GM12878 (cell line): ENCODE measurements around the gene CSMD2.

ENCODE experiments used
- CBX5 ChIP-seq: sonication (generic); IDR thresholded peaks from 2 replicates; pipeline ENCODE4 v1.6.1; 2016; ENCODE audit warnings: low read depth, moderate library complexity, mild to moderate bottlenecking, inconsistent platforms
- CEBPB ChIP-seq, 2 experiments: fragments of 150-350 bp in 1 of 2; IDR thresholded peaks; 2 replicates each; pipeline ENCODE4 v1.6.1; 2012 to 2014; ENCODE audit warnings: low read depth in 2 of 2, low read length in 2 of 2, borderline replicate concordance in 1 of 2, inconsistent platforms in 1 of 2
- HDAC6 ChIP-seq: fragments of 200-600 bp; sonication (generic); IDR thresholded peaks from one replicate; pipeline ENCODE4 v1.8.0; 2017; ENCODE audit warnings: antibody characterized with exemption; ENCODE audit not compliant: unreplicated experiment
- JUNB ChIP-seq: IDR thresholded peaks from 2 replicates; pipeline ENCODE4 v1.6.1; 2016; ENCODE audit warnings: antibody characterized with exemption, mild to moderate bottlenecking
- MYB ChIP-seq: fragments of 150-350 bp; IDR thresholded peaks from 2 replicates; pipeline ENCODE4 v1.6.1; 2014; ENCODE audit warnings: mild to moderate bottlenecking, low read depth, low read length, borderline replicate concordance
- POLR2AphosphoS5 ChIP-seq: IDR thresholded peaks from 2 replicates; pipeline ENCODE4 v1.6.1; 2011; ENCODE audit warnings: mild to moderate bottlenecking, low read length, inconsistent platforms
- RFX5 ChIP-seq: IDR thresholded peaks from 2 replicates; pipeline ENCODE4 v1.6.1; 2011; ENCODE audit warnings: low read depth, low read length, improper control_type of control experiment
- ZNF274 ChIP-seq: IDR thresholded peaks from one replicate; pipeline ENCODE4 v1.8.0; 2011; ENCODE audit not compliant: insufficient read length, insufficient read depth
- TF ChIP-seq, protein P1 (sequence below), 3 experiments: IDR thresholded peaks in 2 of 3; conservative IDR thresholded peaks in 1 of 3; 2 replicates each; pipeline ENCODE4 v1.5.1; 2011; ENCODE audit warnings: low read depth in 3 of 3, low read length in 3 of 3, mild to moderate bottlenecking in 3 of 3, control low read depth in 2 of 3, moderate library complexity in 2 of 3, inconsistent platforms in 1 of 3, mixed read lengths in 1 of 3; ENCODE audit not compliant: control insufficient read depth in 2 of 3, insufficient read depth in 1 of 3; ENCODE audit errors: extremely low read depth in 1 of 3
- TF ChIP-seq, protein P2 (sequence below): IDR thresholded peaks from 2 replicates; pipeline ENCODE4 v1.6.1; 2011; ENCODE audit warnings: low read depth, low read length, improper control_type of control experiment, borderline replicate concordance
- TF ChIP-seq, protein P3 (sequence below): IDR thresholded peaks from 2 replicates; pipeline ENCODE4 v1.6.1; 2012; ENCODE audit warnings: low read depth, low read length, improper control_type of control experiment
- TF ChIP-seq, protein P4 (sequence below): IDR thresholded peaks from 2 replicates; pipeline ENCODE4 v1.6.1; 2011; ENCODE audit warnings: borderline replicate concordance, low read depth, mild to moderate bottlenecking, moderate library complexity, mixed read lengths, low read length; ENCODE audit not compliant: insufficient read depth; ENCODE audit errors: extremely low read length

DNA sequence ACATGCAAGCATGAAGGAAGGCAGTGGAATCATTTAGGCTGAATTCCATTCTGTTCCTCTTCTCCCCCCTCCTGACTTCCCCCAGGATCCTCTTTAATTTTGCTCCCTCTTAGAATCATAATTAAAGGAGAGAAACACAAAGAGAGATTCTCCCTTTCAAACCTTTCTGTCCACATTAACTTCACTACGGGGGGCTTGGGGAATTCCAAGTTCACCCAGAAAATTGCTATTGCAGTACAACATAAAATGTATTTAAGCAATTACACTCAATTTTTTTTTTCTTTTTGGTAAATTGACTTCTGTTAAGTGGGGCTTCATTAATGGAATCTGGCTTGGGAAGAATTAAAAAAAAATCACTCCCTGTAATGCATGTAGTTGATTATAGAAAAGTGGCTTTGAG is 314.5 kb downstream of the CSMD2 start:
- TF ChIP-seq, protein P1, sequence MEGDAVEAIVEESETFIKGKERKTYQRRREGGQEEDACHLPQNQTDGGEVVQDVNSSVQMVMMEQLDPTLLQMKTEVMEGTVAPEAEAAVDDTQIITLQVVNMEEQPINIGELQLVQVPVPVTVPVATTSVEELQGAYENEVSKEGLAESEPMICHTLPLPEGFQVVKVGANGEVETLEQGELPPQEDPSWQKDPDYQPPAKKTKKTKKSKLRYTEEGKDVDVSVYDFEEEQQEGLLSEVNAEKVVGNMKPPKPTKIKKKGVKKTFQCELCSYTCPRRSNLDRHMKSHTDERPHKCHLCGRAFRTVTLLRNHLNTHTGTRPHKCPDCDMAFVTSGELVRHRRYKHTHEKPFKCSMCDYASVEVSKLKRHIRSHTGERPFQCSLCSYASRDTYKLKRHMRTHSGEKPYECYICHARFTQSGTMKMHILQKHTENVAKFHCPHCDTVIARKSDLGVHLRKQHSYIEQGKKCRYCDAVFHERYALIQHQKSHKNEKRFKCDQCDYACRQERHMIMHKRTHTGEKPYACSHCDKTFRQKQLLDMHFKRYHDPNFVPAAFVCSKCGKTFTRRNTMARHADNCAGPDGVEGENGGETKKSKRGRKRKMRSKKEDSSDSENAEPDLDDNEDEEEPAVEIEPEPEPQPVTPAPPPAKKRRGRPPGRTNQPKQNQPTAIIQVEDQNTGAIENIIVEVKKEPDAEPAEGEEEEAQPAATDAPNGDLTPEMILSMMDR (IDR thresholded peaks at IDR 0.05 in 2 of 3, conservative IDR thresholded peaks at IDR 0.05 in 1 of 3; ENCODE audit: control insufficient read depth in 2 of 3, extremely low read depth in 1 of 3, insufficient read depth in 1 of 3, low read depth in 3 of 3, low read length in 3 of 3), result no peak
- TF ChIP-seq CBX5, result no peak
- TF ChIP-seq CEBPB (IDR thresholded peaks at IDR 0.05; ENCODE audit: borderline replicate concordance in 1 of 2, low read depth in 2 of 2, low read length in 2 of 2), result no peak
- TF ChIP-seq MYB, result no peak
- TF ChIP-seq, protein P2, sequence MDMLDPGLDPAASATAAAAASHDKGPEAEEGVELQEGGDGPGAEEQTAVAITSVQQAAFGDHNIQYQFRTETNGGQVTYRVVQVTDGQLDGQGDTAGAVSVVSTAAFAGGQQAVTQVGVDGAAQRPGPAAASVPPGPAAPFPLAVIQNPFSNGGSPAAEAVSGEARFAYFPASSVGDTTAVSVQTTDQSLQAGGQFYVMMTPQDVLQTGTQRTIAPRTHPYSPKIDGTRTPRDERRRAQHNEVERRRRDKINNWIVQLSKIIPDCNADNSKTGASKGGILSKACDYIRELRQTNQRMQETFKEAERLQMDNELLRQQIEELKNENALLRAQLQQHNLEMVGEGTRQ, result no peak
- TF ChIP-seq JUNB, result no peak
- no peak for TF ChIP-seq HDAC6
- TF ChIP-seq RFX5, result no peak
- TF ChIP-seq ZNF274, result no peak
- TF ChIP-seq, protein P3, sequence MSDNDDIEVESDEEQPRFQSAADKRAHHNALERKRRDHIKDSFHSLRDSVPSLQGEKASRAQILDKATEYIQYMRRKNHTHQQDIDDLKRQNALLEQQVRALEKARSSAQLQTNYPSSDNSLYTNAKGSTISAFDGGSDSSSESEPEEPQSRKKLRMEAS, result no peak
- TF ChIP-seq, protein P4, sequence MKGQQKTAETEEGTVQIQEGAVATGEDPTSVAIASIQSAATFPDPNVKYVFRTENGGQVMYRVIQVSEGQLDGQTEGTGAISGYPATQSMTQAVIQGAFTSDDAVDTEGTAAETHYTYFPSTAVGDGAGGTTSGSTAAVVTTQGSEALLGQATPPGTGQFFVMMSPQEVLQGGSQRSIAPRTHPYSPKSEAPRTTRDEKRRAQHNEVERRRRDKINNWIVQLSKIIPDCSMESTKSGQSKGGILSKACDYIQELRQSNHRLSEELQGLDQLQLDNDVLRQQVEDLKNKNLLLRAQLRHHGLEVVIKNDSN, result no peak
- TF ChIP-seq POLR2AphosphoS5, result no peak
